GM19099 (cell line): ENCODE results near the gene RAMAC.

Experiments
- POLR2A ChIP-seq: IDR thresholded peaks from 3 replicates; pipeline ENCODE4 v1.6.1; 2011; ENCODE audit warnings: low read depth; ENCODE audit not compliant: insufficient read length; ENCODE audit errors: extremely low read depth

RAMAC gene

GRCh38 chr15:83036253-83036652, 50.2 kb downstream of the RAMAC start:
- TF ChIP-seq POLR2A = no peak

GRCh38 chr15:83039206-83039605, 53.2 kb downstream of the RAMAC start:
- no peak for TF ChIP-seq POLR2A
